Upper lobe of left lung (tissue), 4 donors: ENCODE measurements around the gene VTCN1.

Experiments used
- CTCF ChIP-seq, 6 experiments: fragments of 450-650 bp in 4 of 6; fragments of 200-600 bp in 2 of 6; sonication (generic) in 2 of 6; IDR thresholded peaks; one replicate each; pipeline ENCODE4 v1.5.1; 2016 to 2019; ENCODE audit warnings: antibody characterized with exemption in 6 of 6
- POLR2A ChIP-seq, 4 donors: fragments of 450-650 bp; IDR thresholded peaks; one replicate each; pipeline ENCODE4 v1.5.1; 2016 to 2017; ENCODE audit warnings: antibody characterized with exemption in 4 of 4, mild to moderate bottlenecking in 2 of 4

GRCh38 chr1:117097443-117097842 lies 113.3 kb downstream of the VTCN1 start:
- TF ChIP-seq CTCF (IDR thresholded peaks at IDR 0.05), result no peak
- TF ChIP-seq POLR2A (IDR thresholded peaks at IDR 0.05), result no peak
